ENCODE measurements around the gene MICB.
A peak's percentile ranks its signal among the peaks of the same experiment; 100 is the strongest.
"Not testable (repeated sequence)": the region's sequence is repeated elsewhere in the genome, so short reads cannot be mapped to it uniquely, and the experiment has no call there.

The MICB gene

DNA sequence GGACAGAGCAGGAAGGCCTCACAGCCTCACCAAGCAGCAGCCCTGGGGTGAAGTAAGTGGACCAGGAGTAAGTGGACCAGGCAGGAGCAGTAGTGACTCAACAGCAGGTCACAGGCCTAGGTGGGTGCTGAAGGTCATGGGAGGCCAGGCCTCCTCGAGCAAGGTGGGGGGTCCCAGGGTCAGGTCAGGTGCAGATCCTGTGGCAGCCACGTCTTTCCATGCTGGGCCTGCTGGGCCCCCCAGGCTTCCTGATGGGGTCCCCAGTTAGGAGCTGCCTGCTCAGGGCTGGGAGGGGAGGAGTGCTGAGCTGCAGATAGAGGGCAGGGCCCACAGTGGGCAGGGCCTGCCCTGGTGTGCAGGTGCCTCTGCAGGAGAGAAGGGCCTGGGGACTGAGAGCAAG, 11.1 kb downstream of the MICB start:
- DNase-seq (ENCODE audit: low read depth): not testable (repeated sequence)

DNA sequence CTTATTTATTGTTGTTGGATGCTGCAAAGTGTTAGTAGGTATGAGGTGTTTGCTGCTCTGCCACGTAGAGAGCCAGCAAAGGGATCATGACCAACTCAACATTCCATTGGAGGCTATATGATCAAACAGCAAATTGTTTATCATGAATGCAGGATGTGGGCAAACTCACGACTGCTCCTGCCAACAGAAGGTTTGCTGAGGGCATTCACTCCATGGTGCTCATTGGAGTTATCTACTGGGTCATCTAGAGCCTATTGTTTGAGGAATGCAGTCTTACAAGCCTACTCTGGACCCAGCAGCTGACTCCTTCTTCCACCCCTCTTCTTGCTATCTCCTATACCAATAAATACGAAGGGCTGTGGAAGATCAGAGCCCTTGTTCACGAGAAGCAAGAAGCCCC, 12.1 kb downstream of the MICB start:
- DNase-seq (ENCODE audit: low read depth): no peak

DNA sequence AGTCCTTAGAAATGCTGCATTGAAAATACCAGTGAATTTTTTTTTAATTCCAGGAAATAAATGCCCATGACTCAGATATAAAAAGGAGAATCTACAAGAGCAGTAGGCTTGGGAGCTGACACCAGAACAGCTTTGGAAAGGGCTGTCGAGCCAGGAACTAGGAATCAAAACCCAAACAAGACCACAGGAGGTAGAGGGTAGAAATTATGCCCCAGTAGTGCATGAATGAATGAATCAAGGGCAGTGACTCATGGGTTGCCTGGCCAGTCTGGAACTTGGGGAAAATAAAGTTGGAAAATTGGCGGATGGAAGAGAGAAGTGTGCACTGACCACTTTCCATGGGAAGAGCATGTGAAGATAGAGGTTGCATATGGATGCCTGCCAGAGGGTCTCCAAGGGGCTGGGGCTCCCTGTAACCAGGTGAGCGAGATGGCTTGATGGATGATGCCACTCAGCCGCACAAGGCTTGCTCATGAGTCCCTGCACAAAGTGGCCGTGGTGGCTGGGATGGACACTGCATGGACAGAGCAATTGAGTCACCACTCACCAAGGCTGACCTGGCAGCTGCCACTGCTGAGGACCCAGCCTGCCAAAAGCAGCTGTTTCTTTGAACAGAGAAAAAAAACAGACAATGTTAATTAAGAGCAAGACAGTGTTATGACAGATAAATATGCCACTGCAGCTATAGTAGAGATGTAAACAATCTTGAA, 15.7 kb downstream of the MICB start:
- DNase-seq (ENCODE audit: low read depth): peak; percentile 43

DNA sequence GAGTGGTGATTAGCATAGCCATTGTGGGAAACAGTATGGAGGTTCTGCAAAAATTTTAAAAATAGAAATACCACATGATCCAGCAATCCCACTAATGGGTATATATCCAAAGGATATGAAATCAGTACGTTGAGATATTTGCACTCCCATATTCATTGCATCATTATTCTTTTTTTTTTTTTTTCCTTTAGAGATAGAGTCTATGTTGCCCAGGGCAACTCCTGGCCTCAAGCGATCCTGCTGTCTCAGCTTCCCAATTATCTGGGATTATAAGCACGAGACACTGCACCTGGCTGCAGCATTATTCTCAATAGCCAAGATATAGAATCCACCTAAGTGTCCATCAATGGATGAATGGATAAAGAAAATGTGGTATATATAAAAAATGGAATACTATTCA, 23.9 kb downstream of the MICB start:
- DNase-seq (ENCODE audit: low read depth): no peak

DNA sequence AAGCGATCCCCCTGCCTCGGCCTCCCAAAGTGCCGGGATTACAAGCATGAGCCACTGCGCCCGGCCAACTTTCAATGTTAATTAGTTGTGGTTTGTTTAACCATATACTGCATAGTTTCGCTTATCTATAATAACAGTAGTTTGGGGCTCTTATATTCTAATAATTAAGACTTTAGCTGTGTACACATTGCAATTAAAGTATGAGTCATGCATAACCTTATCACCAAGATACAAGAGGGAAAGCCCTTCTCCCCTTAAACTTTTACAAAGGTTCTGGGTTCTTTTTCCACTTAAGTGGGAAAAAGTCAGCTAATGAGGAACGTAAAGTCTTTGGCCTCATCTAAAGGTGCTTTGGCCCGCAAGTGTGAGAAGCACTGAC, 27.6 kb downstream of the MICB start:
- no peak for DNase-seq (ENCODE audit: low read depth)

DNA sequence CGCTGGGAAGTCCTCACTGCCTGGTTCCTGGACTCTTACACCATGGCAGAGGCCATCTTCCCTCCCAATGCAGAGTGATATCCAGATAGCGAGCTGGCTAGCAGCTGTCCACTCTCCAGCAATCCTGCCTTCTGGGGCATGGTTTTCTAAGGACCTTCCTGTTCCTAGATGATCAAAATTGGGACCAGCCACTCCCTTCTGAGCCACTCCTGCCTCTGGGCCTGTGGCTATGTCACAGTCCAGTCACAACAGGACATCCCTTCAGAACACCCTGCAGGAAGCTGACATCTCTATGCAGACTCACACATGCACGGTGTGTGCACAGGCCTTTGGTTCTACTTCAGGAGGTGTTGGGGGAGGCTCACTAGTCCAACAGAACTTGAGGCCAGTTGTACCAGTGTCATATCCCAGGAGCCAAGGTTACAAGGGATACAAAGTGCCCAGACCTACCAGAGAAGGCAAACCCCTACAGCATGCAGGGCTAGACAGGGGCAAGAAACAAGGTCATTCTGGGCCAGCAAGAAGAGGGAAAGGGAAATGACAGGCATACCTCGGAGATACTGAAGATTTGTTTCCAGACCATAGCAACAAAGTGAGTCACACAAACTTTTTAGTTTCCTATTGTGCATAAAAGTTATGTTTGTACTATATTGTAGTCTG, 28.1 kb downstream of the MICB start:
- no peak for DNase-seq (ENCODE audit: low read depth)

DNA sequence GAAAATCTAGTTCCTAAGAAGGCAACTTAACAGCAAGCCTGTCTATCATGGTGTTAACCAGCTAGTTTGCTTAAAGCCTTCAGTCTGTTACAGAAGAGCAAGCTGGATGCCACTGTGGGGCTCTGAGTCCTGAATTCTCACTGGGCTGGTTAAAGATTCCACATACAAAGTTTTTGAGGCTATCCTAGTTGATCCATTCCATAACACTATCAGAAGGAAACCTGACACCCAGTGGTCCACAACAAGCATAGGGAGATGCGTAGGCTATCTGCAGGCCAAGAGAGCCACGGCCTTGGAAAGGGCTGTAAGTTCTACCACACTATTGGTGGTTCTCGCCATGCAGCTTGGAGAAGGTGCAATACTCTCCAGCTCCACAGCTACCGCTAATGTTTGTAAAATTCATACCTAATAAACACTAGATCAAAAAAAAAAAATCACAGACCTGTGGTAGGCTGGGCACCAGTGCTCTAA, 30.4 kb downstream of the MICB start:
- DNase-seq (ENCODE audit: low read depth): no peak

DNA sequence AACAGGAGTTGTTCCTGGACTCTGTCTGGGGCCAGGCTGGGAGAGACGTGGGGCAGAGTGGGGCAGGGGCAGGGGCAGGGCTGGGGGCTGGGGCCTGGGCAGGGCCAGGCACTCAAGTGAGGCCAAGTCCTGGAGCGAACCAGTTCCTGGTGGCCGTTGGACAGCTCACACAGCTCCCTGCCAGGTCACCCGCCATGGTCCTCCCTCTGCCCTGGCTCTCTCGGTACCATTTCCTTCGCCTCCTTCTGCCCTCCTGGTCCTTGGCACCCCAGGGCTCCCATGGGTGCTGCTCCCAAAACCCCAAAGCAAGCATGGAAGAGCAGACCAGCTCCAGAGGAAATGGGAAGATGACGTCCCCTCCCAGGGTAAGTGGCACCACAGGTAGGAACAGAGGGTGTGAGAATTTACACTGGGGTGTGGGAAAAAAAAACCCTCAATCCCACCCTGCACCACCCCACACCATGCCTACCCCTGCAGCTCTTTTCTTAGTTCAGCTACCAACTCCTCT, 30.9 kb downstream of the MICB start, which contains the start of gene MCCD1:
Gene MCCD1 (plus strand): TSS at position 142 of the 508 bp plus-strand sequence. CDS start 53 bp downstream, at position 195.
- no peak for DNase-seq (ENCODE audit: low read depth)

DNA sequence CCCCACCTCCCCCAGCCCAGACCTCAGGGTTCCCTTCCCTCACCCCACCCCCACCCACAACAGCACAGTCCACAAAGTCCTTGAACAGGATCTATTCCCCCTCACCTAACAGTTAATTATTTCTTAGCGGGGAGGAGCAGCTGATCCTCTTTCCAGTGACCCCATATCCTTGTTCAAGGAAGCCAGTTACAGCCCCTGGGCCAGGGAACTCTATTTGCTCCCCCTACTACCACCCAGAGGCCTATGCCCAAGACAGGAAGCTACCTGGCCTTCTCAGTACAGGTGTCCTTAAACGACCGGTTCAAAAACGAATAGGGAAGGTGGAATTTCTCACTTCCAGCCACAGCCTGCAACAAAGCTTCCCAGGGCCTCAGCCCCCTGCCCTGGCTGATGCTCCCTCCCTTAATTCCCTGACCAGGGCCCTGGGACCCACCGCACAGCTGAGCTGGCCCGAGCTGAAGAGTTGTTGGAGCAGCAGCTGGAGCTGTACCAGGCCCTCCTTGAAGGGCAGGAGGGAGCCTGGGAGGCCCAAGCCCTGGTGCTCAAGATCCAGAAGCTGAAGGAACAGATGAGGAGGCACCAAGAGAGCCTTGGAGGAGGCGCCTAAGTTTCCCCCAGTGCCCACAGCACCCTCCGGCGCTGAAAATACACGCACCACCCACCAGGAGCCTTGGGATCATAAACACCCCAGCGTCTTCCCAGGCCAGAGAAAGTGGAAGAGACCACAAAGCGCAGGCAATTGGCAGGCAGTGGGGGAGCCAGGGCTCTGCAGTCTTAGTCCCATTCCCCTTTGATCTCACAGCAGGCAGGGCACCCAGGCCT, 31.6 kb downstream of the MICB start:
- no peak for DNase-seq (ENCODE audit: low read depth)

DNA sequence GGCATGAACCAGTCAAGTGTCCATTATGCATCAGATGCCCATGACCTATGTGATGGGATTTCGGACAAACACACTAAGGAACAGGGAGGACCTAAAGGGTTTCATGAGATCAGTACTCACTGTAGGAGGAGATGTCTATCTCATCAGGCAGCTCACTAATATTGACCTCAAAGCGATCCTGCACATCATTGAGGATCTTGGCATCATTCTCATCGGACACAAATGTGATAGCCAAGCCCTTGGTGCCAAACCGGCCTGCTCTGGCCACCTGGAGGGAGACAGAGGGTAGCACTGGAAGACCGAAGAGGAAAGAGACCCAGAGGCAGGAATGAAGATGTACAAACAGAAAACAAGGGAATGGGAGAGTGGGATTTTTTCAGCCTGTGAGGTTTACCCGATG, 32.7 kb downstream of the MICB start:
- DNase-seq (ENCODE audit: low read depth): no peak

DNA sequence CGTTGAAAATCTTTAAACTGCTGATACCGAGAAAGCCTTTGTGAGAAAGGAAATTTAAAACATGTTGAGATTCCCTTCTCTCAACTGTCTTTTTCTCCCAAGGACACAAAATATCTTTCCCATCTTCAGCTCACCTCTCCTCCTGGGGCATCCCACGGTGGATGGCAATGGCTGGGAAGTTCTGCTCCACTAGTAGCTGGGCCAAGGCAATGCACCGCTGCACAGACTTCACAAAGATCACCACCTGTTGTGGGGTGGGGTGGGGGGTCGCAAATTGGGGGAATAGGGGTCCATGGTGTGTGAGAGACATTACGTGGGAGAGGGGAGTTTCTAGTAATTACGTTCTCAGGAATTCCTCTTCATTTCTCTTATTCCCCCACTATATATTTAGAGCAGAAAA, 33.2 kb downstream of the MICB start:
- no peak for DNase-seq (ENCODE audit: low read depth)

DNA sequence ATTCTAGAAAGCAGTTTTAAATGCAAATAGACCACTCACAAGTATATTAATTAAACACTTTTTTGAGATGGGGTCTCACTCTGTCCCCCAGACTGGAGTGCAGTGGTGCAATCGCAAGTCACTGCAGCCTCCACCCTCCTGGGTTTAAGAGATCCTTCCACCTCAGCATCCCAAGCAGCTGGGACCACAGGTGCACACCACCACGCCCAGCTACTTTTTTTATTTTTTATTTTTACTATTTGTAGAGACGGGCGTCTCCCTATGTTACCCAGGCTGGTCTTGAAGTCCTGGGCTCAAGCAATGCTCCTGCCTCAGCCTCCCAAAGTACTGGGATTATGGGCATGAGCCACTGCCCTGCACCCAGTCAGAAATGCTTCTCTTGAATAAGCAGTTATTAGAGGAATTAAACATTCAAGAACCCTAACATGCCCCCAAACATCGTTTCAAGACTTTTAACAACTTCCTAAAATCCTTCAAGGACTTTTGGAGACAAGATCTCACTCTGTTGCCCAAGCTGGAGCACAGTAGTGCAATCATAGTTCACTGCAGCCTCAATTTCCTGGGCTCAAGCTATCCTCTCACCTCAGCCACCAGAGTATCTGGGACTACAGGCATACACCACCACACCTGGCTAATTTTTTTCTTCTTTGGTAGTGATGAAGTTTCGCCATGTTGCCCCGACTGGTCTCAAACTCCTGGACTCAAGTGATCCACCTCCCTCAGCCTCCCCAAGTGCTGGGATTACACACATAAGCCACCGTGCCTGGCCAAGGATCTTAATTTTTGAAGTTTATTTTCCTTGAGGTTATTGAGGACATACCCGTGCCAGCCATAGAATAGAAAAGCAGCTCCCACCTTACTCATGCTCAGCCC, 34.1 kb downstream of the MICB start:
- DNase-seq (ENCODE audit: low read depth): no peak

DNA sequence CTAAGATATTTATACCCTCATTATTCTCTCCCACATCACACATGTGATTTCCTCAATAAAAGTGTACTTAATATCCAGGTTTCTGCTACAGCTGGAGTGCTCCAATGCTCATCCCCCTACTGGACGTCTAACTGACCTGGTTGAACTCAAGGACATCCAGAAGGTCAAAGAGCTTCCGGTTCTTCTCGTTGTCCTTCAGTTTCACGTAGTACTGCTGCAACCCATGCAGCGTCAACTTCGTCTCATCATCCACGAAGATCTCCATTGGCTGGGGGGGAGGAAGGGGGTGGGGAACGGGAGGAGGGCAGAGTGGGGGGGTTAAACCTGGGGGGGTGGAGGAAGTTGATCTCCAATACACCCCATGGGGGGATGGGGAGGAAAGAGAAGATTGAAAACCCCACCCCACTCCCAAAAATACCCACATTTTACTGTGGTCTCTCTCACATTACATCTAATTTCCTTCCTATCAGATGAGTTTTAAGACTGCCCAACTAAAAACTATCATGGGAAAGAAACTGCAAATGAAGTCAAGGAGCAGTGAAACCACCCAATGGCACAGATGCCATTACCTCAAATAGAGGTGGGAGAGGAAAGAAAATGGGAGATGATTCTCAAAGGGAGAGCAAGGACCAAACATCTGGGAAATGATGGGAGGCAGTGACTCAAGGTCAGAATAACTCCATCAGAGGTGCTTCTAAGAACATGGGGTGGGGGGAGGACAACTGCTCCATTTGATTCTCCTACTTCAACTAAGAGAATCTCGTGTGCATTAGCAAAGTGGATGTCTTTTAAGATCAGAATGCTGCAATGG, 34.9 kb downstream of the MICB start:
- no peak for DNase-seq (ENCODE audit: low read depth)

DNA sequence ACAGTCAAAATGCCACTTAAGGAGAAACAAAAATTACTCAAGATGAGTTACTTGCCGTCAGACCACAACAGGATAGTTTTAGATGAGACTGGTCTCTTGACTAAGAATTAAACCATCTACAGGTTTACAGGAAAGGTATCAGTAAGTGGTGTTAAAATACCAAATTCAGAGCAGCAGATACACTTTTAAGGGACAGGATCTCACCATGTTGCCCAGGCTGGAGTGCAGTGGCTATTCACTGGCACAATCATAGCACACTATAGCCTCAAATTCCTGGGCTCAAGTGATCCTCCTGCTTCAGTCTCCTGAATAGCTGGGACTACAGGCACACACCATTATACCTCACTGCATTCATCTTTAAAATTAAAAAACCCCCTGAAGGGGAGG, 35.5 kb downstream of the MICB start:
- no peak for DNase-seq (ENCODE audit: low read depth)

DNA sequence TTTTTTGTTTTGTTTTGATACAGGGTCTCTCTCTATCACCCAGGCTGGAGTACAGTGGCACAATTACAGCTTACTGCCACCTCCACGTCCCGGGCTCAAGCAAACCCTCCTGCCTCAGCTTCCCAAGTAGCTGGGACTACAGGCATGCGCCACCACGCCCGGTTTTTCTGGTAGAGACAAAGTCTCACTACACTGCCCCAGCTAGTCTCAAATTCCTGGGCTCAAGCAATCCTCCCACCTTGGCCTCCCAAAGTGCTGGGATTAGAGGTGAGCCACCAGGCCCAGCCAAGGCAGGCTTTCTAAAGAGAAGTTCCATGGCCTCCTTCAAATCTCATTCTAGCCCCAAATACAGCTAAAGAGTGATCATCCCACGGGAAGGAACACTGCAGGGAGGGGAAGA, 36.1 kb downstream of the MICB start:
- no peak for DNase-seq (ENCODE audit: low read depth)

DNA sequence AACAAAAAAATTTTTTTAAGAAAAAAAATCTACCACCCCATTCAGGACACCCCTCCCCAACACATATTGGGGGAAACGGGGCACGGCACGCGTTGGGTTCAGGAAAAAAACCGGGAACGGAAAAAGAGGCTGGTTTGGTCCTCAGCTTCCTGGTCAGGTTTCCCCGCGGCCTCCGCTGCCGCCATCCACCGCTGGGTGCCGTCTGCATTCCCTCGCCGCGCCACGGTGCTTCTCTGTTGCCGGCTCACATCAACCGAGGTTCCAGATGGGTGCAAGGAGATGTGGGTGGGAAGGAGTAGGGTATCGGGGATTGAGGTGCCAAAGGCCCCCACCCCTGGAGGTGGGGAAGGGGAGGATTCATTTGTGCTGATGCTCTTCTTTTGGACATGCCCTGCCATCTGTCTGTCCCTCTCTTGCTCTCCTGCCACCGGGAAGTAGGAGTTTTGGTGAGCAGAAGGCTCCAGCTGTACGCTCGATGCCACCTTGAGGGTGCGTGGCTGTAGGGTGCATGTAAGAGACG, 36.6 kb downstream of the MICB start:
- no peak for DNase-seq (ENCODE audit: low read depth)

DNA sequence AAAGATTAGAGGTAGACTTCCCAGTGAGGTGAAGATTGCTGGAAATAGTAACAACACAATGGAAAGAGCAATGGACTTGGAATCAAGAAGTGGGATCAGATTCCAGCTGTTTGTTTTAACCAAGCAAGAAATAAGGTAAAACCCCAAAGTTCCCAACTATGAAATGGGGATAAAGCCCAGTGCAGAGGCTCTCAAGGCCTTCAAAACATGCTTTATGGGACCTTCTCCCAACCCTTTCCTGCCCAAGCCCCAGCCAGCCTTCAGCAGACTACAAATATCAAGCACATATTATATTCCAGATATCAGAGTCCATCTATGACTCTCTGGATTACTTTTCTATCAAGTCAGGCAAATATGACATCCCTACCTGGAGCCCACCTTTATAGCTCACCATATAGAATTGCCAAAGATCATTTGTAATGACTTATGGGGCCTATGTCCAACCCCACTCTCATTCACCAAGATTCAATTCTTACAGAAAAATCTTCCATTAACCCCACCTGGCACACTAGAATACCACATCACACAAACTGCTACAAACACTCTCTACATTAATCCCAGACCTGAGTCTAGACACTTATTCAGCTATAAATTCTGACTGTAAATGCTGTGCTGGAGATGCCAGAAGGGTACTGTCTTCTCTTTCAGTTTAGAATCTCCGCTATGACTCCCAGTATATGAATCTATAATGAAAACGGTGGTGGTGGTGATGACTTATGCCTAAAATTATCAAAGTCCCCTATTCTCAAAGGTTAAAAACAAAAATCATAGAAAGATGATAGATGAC, 37.8 kb downstream of the MICB start:
- no peak for DNase-seq (ENCODE audit: low read depth)

DNA sequence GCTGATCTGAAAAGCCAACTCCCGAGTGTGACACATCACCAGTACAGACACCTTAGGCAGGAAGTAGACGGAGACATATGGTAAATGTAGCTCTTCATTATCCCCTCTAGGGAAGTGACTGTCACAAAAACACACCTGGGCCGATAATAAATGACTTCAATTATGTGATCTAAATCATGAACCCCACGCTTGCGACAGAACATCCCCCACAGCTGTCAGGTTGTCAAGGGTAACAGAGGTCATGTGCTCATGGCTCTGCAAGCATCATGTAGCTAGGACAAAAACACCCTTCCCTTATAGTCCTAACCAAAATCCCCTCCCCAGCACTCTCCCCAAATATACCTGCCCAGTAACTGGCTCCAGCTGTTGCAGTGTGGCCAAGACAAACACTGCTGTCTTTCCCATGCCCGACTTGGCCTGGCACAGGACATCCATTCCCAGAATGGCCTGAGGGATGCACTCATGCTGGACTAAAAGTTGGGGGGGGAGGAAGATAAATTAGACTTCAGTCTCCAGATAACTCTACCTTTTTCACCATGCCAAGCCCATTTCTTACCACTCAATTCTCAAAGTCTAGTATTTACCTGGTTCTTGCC, 41.0 kb downstream of the MICB start:
- DNase-seq (ENCODE audit: low read depth): no peak

DNA sequence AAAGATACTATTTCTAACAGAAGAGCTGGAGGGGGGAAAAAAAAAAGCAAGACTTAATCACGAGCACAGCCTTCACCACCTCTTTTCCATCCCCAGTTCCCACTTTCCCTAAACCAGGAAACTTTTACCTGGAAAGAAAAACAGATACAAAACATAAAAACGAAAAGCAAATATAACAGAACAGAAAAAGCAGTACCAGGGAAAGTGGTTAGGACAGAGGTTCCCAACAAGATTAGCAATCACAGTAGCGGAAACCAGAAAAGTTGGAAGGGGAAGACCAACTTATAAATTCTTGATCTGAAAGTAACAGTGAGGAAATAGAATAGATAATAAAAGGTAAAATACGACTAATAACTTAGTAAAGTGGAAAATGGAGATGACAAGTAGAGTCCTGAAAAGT, 42.7 kb downstream of the MICB start:
- no peak for DNase-seq (ENCODE audit: low read depth)
